ENCODE measurements around the gene SYNC.

DNA sequence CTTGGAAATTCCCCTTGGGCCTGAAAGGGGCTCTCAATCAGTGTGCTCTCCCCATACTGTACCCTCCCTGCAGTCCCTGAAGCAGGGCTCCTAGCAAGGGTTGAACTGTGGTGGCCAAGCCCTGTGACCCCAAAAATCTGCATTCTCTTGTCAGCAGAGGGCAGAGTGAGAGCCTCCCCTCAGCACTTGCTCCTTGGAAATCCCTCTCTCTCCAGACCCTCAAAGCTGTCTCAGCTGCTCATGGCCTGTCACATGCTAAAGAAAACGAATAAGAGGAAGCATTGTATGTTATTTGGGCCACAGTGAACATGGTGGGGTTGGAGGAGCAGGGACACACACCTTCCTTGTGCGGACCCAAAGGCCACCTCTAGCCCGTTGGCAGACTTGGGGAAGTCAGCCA lies 47.2 kb upstream of the SYNC start:
- TF ChIP-seq POLR2A (IDR thresholded peaks at IDR 0.05) (no peak), CTCF (IDR thresholded peaks at IDR 0.05) (no peak), EP300 (IDR thresholded peaks at IDR 0.05) (no peak)
